Small intestine (tissue), 7 donors: ENCODE data around the gene ZNF888. TPM values are rescaled to one million over a fixed set of nuclear protein-coding genes. Genes with fewer than 3 reads are reported as not detected.
A peak's percentile ranks its signal among the peaks of the same experiment; 100 is the strongest.
"Not testable (repeated sequence)": the region's sequence is repeated elsewhere in the genome, so short reads cannot be mapped to it uniquely, and the experiment has no call there.

Experiments
- DNase-seq, 2 donors: peaks; one replicate each; pipeline versions ENCODE4 v3.0.0 to v3.0.0-alpha.2; 2013
- FAIRE-seq: peaks from 2 replicates; lab custom pipeline; 2012; peaks lifted over from hg19 to GRCh38; lab: Jason Lieb, UNC
- H3K27ac ChIP-seq, 3 donors: one replicate each; pipeline ENCODE4 v1.5.1; 2013; ENCODE audit warnings: low read length in 2 of 3, mild to moderate bottlenecking in 2 of 3, control low read depth in 1 of 3, inconsistent platforms in 1 of 3, low read depth in 1 of 3, moderate library complexity in 1 of 3
- H3K27me3 ChIP-seq, 3 donors: one replicate each; pipeline ENCODE4 v1.6.1; 2013; ENCODE audit warnings: low read length in 3 of 3, inconsistent platforms in 1 of 3; ENCODE audit not compliant: control insufficient read depth in 3 of 3, insufficient read depth in 3 of 3
- H3K36me3 ChIP-seq, 3 donors: one replicate each; pipeline ENCODE4 v1.6.1; 2013; ENCODE audit warnings: low read length in 3 of 3, inconsistent platforms in 1 of 3, low read depth in 1 of 3, mild to moderate bottlenecking in 1 of 3, moderate library complexity in 1 of 3; ENCODE audit not compliant: control insufficient read depth in 3 of 3, insufficient read depth in 2 of 3
- H3K4me1 ChIP-seq, 3 donors: one replicate each; pipeline ENCODE4 v1.6.1; 2013; ENCODE audit warnings: low read length in 2 of 3, inconsistent platforms in 1 of 3, low read depth in 1 of 3, mild to moderate bottlenecking in 1 of 3, moderate library complexity in 1 of 3; ENCODE audit not compliant: control insufficient read depth in 3 of 3, insufficient read depth in 2 of 3
- H3K4me3 ChIP-seq, 3 donors: one replicate each; pipeline ENCODE4 v1.5.1; 2013; ENCODE audit warnings: low read length in 3 of 3, control low read depth in 1 of 3, inconsistent platforms in 1 of 3, low read depth in 1 of 3, mild to moderate bottlenecking in 1 of 3, moderate library complexity in 1 of 3
- H3K9me3 ChIP-seq, 2 donors: one replicate each; pipeline ENCODE4 v1.6.1; 2013; ENCODE audit warnings: low read depth in 1 of 2, low read length in 1 of 2; ENCODE audit not compliant: control insufficient read depth in 2 of 2, insufficient read depth in 1 of 2
- WGBS, 3 donors: extraction: QIAGEN DNeasy Blood & Tissue Kit; methylation state at CpG; one replicate each; pipeline ENCODE4 v1.1.7; 2013; 5-methylcytosine and 5-hydroxymethylcytosine counted together
- polyA plus RNA-seq, 4 donors: library from polyadenylated mRNA; stranded (reverse) in 3 of 4; unstranded in 1 of 4; fragments of 200-250 nt in 3 of 4; fragments of 120-200 nt in 1 of 4; gene quantifications; one replicate each; pipeline versions ENCODE4 v1.2.1 to v1.2.3, GENCODE V29; 2013
- donor health status: healthy with polysubstance abuse.
- donor health status: control.
- donor health status: control.
- donor health status: Bipolar disorder and iron deficiency.
- donor health status: healthy.

Gene ZNF888
- polyA plus RNA-seq, 4 donors = 1.9 to 10.9 (median 2.5) TPM

DNA sequence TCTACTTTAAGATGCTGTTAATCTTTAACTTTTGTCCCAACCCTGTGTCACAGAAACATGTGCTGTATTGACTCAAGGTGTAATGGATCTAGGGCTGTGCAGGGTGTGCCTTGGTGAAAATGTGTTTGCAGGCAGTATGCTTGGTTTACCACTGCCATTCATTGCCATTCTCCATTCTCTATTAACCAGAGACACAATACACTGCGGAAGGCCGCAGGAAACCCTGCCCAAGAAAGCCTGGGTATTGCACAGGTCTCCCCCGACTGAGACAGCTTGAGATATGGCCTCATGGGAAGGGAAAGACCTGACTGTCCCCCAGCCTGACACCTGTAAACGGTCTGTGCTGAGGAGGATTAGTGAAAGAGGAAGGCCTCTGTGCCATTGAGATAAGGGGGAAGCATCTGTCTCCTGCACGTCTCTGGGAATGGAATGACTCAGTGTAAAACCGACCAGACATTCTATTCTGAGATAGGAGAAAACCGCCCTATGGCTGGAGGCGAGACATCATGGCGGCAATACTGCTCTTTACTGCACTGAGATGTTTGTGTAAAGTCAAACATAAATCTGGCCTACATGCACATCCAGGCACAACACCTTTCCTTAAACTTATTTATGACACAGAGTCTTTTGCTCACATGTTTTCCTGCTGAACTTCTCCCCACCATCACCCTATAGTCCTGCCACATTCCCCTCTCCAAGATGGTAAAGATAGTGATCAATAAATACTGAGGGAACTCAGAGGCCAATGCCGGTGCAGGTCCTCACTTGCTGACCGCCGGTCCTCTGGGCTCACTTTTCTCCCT lies 13.1 kb upstream of the ZNF888 start:
- peaks cover 0 to 18% (median 0%) of the 10 kb centered on the region in 3 donors for H3K4me1 ChIP-seq
- H3K36me3 ChIP-seq = peaks cover 0 to 15% (median 4%) of the 10 kb centered on the region in 3 donors
- 59 to 82% (median 77%) methylated on average over 12 of the region's 12 CpGs for WGBS, 3 donors
- H3K27me3 ChIP-seq = no peaks in the 10 kb centered on the region
- peaks cover 6 to 8% of the 10 kb centered on the region in 2 donors for H3K9me3 ChIP-seq
- peak in 1 of 2 donors; percentile 79 for DNase-seq
- no peak overlapping the region for H3K4me3 ChIP-seq
- no peak for FAIRE-seq
- H3K27ac ChIP-seq = peak overlapping the region in 2 of 3 donors; percentile 56 to 88

DNA sequence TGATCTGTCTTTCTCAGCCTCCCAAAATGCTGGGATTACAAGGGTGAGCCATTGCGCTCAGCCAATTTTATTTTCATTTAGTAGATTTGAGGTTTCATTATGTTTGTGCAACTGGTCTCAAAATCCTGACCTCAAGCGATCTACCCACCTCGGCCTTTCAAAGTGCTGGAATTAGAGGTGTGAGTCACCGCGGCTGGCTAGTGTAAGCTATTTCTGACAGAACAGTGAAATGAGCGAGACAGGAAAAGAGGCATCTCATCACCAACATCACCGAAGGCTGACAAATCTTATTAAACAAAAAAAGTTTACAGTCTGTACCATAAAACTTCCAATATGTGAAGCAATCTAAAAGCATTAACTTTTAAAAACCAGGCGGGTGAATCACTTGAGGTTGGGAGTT lies 12.2 kb upstream of the ZNF888 start:
- no peak overlapping the region for H3K4me3 ChIP-seq
- no peaks in the 10 kb centered on the region for H3K27me3 ChIP-seq
- 81 to 94% (median 92%) methylated on average over 8 of the region's 8 CpGs for WGBS, 3 donors
- peaks cover 6 to 8% of the 10 kb centered on the region in 2 donors for H3K9me3 ChIP-seq
- H3K4me1 ChIP-seq = peaks cover 0 to 18% (median 0%) of the 10 kb centered on the region in 3 donors
- peak overlapping the region in 2 of 3 donors; percentile 20 to 88 for H3K27ac ChIP-seq
- H3K36me3 ChIP-seq = peaks cover 0 to 15% (median 4%) of the 10 kb centered on the region in 3 donors
- no peak for DNase-seq
- FAIRE-seq = no peak

DNA sequence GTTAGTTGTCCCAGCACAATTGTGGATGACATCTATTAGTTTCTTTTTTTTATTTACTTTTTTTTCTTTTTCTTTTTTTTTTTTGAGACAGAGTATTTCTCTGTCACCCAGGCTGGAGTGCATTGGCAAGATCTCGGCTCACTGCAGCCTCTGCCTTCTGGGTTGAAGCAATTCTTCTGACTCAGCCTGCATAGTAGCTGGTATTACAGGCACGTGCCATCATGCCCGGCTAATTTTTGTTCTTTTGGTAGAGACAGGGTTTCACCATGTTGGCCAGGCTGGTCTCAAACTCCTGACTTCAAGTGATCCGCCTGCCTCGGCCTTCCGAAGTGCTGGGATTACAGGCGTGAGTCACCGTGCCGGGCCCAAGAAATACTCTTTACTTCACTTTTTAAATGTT lies 1.4 kb upstream of the ZNF888 start:
- H3K4me3 ChIP-seq, H3K27me3 ChIP-seq, H3K9me3 ChIP-seq, DNase-seq, H3K4me1 ChIP-seq, FAIRE-seq, H3K27ac ChIP-seq: not testable (repeated sequence)
- WGBS, 3 donors = 95 to 97% (median 95%) methylated on average over 9 of the region's 9 CpGs
- peaks cover 0 to 17% (median 2%) of the 10 kb centered on the region in 3 donors for H3K36me3 ChIP-seq

DNA sequence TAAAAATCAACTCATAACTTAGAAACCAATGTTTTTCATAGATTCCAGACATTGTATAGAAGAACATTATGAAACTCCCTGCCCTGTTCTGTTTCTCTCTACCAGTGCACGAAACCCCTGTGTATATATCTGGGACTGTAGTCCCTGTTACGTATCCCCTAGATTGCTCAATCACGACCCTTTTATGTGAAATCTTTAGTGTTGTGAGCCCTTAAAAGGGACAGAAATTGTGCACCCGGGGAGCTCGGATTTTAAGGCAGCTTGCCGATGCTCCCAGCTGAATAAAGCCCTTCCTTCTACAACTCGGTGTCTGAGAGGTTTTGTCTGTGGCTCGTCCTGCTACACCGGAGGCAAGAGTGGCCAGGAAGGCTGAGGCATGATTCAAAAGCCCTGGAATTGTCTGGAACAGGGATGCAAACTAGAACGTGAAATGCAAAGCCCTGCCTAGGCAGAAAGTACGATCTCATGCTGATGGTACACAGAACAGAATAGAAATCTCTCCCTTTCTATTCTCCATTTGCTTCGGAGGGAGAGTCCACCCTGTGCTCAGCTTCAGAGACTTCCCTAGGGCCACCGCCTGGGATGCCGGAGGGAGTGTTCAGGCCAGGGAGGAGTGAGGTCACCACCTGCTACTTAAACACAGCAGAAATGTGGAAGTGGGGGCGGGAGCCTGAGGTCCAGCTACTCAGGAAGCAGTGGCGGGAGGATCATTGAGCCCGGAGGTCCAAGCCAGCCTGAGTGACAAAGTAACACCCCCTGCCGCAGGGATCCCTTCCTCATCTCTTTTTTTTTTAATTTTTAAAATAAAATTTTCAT lies 758 bp upstream of the ZNF888 start:
- H3K27me3 ChIP-seq = no peaks in the 10 kb centered on the region
- H3K27ac ChIP-seq = peak overlapping the region; percentile 44 to 98 (median 93)
- peaks cover 0 to 7% (median 5%) of the 10 kb centered on the region in 3 donors for H3K4me1 ChIP-seq
- peak overlapping the region in 2 of 3 donors; percentile 63 to 92 for H3K4me3 ChIP-seq
- H3K36me3 ChIP-seq = peaks cover 0 to 17% (median 2%) of the 10 kb centered on the region in 3 donors
- no peaks in the 10 kb centered on the region for H3K9me3 ChIP-seq
- peak in 1 of 2 donors; percentile 46 for DNase-seq
- WGBS, 3 donors = 57 to 80% (median 77%) methylated on average over 17 to 18 of the region's 18 CpGs
- FAIRE-seq = no peak

DNA sequence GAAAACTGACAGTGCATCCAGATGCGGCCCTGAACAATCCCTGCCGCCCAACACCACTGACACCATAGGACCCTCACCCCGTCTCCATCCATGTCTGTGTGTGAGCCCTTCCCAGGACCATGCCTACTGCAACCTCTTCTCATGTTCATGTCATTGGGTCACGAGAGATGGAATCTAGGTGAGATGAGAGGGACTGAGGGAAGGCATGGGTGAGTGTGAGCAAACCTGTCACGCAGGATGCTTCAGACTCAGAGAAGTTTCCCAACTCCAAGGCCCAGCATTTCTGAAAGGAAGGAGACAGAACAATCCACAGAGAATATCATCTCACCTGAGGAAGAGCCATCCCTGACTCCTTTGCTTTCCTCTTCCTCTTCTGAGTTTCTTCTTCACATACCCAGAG lies 5.7 kb downstream of the ZNF888 start:
- 95 to 97% (median 96%) methylated on average over 5 of the region's 5 CpGs for WGBS, 3 donors
- peaks cover 6 to 40% (median 8%) of the 10 kb centered on the region in 3 donors for H3K36me3 ChIP-seq
- no peak for FAIRE-seq

DNA sequence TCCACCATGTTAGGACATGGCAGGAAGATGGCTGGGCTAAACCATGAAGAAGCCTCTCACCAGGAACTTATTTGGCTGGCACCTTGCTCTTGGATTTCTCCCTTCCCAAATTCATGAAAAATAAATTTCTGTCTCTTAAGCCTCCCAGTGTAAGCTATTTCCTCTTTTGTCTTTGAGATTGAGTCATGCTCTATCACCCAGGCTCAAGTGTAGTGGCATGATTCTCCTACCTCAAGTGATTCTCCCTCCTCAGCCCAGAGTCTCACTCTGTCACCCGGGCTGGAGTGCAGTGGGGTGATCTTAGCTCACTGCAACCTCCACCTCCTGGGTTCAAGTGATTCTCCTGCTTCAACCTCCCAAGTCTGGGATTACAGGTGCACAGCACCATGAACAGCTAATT lies 12.6 kb downstream of the ZNF888 start:
- no peak for DNase-seq
- no peak overlapping the region for H3K4me3 ChIP-seq
- no peaks in the 10 kb centered on the region for H3K27me3 ChIP-seq
- no peak for FAIRE-seq
- 90 to 100% (median 94%) methylated on average over 1 of the region's 1 CpG for WGBS, 3 donors
- H3K27ac ChIP-seq = no peak overlapping the region
- H3K36me3 ChIP-seq = peaks cover 10 to 39% (median 12%) of the 10 kb centered on the region in 3 donors
- H3K9me3 ChIP-seq = peaks cover 0 to 14% of the 10 kb centered on the region in 2 donors
- H3K4me1 ChIP-seq = no peaks in the 10 kb centered on the region

More for the DNA sequence above, 5.7 kb downstream of the ZNF888 start:
- peaks cover 0 to 7% (median 4%) of the 10 kb centered on the region in 3 donors for H3K4me1 ChIP-seq
- H3K27me3 ChIP-seq = no peaks in the 10 kb centered on the region
- no peak overlapping the region for H3K27ac ChIP-seq
- peaks cover 0 to 3% of the 10 kb centered on the region in 2 donors for H3K9me3 ChIP-seq
- no peak for DNase-seq
- no peak overlapping the region for H3K4me3 ChIP-seq

DNA sequence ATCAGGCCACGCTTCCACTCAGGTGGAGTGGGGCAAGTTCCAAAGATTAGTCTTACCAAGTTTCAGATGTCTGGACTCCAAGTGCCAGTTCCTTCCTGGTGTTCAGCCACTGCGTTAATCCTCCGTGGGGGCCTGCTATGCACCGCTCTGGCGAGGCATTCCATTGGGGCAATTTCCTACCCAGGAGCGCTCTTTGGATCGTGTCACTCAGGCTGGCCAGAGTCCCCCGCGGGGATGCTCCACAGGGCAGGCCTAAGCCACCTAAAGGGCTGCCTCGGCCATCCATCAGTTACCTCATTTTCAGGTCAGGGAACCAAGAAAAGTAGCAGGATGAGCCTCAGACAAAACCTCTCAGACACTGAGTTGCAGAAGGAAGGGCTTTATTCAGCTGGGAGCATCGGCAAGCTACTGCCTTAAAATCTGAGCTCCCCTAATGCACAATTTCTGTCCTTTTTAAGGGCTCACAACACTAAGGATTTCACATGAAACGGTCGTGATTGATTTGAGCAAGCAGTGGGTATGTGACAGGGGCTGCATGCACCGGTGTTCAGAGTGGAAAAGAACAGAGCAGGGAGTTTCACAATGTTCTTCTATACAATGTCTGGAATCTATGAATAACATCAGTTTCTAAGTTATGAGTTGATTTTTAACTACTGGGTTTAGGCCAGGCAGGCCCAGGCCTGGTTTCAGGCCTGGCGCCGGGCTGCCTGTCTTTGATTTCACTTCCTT lies 19.0 kb downstream of the ZNF888 start:
- not testable (repeated sequence) for FAIRE-seq, H3K27ac ChIP-seq, H3K36me3 ChIP-seq

DNA sequence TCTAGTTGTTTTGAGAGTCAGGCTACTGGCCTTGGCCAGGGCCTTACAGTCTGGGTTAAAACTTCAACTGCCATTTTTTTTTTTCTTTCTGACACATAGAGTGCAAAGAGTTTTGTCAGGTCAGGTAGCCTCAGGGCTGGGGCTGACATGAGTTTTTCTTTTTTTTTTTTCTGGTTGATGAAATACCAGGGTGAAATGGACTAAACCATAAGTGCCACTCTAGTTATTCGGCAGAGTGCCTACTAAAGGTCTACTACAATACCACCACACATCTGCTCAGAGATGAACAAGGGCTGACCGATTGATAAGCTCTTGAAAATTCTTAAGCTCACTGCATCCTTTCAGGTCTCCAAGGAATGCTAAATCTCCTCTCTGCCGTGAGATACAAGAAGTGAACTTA lies 21.4 kb downstream of the ZNF888 start:
- H3K4me1 ChIP-seq = no peaks in the 10 kb centered on the region
- H3K27ac ChIP-seq = no peak overlapping the region
- H3K4me3 ChIP-seq = no peak overlapping the region
- 59 to 92% (median 77%) methylated on average over 3 of the region's 3 CpGs for WGBS, 3 donors
- no peak for FAIRE-seq
- H3K9me3 ChIP-seq = peaks cover 2 to 3% of the 10 kb centered on the region in 2 donors
- H3K27me3 ChIP-seq = no peaks in the 10 kb centered on the region
- peaks cover 0 to 3% (median 3%) of the 10 kb centered on the region in 3 donors for H3K36me3 ChIP-seq
- no peak for DNase-seq

More for the DNA sequence above, 19.0 kb downstream of the ZNF888 start:
- H3K9me3 ChIP-seq, H3K4me3 ChIP-seq, DNase-seq, H3K27me3 ChIP-seq, H3K4me1 ChIP-seq: not testable (repeated sequence)
- 87 to 97% (median 92%) methylated on average over 16 of the region's 16 CpGs for WGBS, 3 donors
